GM19463 (cell line): Measurements from ENCODE around the gene MYL11.

ENCODE experiments used
- ATAC-seq: cut with Tn5 transposase; IDR thresholded peaks from one replicate; pipeline ENCODE4 v1.9.1; 2021; ENCODE audit warnings: mild to moderate bottlenecking, moderate library complexity; ENCODE audit not compliant: unreplicated experiment

Gene MYL11

DNA sequence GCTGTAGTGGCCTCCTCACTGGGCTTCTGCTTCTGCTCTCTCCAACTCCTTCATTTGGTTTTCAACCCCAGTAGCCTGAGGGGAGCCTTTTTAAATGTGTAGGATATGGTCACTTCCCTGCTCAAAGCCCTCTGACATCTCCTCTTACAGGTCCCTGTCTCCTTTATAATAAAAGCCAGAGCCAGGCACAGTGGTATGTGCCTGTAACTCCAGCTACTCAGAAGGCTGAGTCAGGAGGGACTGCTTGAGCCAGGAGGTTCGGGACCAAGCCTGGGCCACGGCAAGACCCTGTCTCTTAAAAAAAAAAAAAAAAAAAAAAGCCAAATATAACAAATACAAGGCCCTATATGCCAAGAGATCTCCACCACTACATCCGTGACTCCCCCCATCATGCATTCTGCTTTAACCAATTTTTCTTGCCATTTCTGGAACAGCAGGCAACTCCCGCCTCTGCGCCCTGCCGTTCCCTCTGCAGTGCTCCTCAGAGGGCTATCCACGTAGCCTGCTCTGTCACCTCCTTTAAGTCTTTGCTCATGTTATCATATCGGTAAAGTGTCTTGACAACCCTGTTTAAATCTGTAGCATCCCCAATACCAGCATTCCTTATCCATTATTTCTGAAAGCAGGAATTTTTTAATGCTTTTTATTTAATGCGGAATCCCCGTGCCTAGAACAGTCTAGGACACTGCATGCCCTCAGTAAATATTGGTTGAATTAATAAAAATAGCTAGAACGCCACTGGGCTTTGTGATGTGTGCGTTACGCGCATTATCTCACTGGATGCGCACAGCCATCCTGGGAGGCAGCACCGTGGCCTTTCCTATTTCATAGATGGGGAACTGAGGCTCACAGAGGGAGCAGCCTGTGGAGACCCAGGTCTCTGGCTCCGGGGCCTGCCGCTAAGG, 42.3 kb downstream of the MYL11 start:
- ATAC-seq, result no peak

DNA sequence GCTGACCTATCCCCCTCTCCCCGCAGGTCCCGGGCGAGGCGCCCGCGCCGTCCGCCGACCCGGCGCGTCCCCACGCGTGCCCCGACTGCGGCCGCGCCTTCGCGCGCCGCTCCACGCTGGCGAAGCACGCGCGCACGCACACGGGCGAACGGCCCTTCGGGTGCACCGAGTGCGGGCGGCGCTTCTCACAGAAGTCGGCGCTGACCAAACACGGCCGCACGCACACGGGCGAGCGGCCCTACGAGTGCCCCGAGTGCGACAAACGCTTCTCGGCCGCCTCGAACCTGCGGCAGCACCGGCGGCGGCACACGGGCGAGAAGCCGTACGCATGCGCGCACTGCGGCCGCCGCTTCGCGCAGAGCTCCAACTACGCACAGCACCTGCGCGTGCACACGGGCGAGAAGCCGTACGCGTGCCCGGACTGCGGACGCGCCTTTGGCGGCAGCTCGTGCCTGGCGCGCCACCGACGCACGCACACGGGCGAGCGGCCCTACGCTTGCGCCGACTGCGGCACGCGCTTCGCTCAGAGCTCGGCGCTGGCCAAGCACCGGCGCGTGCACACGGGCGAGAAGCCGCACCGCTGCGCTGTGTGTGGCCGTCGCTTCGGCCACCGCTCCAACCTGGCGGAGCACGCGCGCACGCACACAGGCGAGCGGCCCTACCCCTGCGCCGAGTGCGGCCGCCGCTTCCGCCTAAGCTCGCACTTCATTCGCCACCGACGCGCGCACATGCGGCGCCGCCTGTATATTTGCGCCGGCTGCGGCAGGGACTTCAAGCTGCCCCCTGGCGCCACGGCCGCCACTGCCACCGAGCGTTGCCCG, 43.1 kb downstream of the MYL11 start:
- peak; percentile 75 for ATAC-seq

- no peak for ATAC-seq
These were observed 44.0 kb downstream of the MYL11 start for GRCh38 chr16:30418350-30419181.

DNA sequence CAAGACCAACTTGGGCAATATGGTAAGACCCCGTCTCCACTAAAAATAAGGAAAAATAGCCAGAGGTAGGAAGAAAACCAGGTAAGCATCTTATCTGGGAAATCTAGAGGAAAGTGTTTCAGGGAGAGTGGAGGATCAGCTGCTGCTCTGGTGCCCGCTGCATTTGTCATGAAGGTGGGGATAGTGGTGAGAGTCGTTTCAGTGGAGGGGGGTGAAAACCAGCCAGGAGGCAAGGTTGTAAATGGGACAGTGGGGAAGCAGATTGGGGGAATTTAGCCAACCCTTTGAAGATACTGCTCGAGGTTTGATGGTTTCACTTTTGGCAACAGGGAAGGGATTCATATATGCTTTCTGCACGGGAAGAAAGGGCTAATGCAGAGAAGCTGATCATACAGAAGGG, 46.4 kb downstream of the MYL11 start:
- ATAC-seq, result no peak
